ENCODE results near the gene ALDH1L1.
A peak's percentile ranks its signal among the peaks of the same experiment; 100 is the strongest.

DNA sequence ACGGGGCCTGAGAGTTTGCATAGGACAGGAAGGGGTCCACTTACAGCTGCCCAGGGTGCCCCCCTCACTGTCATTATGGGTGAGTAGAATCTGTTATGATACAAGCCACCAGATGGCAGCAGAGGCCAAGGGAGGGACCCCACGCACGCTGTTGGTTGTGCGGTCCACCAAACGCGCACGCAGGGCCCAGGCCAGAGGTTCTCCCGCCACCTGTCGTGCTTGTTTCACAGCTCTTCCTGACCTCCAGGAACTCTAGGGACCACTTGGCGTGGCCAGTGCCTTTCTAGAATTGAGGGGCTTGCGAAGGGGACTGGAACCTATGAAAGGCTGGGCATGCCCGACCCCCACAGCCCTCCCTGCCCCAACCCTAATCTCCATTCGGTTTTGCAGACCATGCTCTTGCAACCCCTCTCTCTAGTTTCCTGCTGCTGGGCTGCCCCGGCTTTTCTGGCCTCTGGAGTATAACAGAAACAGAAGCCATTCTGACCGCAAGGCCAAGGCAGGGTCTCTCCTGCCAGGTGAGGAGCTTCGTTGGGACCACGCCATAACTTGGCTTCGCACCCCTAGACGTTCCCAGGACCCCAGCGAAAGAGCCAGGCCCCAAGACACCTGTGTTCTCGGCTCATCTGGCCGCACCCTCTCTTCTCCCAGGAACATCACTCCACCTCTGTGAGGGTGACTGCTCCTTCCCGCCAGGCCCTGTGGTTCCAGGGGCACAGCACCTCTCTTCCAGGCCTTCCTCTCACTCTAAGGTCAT lies 46.0 kb downstream of the ALDH1L1 start:
- TF ChIP-seq, protein P1, sequence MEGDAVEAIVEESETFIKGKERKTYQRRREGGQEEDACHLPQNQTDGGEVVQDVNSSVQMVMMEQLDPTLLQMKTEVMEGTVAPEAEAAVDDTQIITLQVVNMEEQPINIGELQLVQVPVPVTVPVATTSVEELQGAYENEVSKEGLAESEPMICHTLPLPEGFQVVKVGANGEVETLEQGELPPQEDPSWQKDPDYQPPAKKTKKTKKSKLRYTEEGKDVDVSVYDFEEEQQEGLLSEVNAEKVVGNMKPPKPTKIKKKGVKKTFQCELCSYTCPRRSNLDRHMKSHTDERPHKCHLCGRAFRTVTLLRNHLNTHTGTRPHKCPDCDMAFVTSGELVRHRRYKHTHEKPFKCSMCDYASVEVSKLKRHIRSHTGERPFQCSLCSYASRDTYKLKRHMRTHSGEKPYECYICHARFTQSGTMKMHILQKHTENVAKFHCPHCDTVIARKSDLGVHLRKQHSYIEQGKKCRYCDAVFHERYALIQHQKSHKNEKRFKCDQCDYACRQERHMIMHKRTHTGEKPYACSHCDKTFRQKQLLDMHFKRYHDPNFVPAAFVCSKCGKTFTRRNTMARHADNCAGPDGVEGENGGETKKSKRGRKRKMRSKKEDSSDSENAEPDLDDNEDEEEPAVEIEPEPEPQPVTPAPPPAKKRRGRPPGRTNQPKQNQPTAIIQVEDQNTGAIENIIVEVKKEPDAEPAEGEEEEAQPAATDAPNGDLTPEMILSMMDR (IDR thresholded peaks at IDR 0.05): peak; percentile 73
- no peak for TF ChIP-seq EZH2 (IDR thresholded peaks at IDR 0.05; ENCODE audit: borderline replicate concordance, insufficient read depth, low read depth, low read length, poor library complexity, severe bottlenecking)
